HL-60 (cell line): ENCODE data around the gene MSS51.

Source experiments
- DNase-seq, 2 experiments: peaks; one replicate each; pipeline ENCODE4 v3.0.0-alpha.2; 2010 to 2020; ENCODE audit warnings: low read depth in 1 of 2, low spot score in 1 of 2
- H3K27ac ChIP-seq: fragments of 250-450 bp; sonication (Bioruptor Pico); replicated peaks from 2 replicates; pipeline ENCODE4 v1.5.1; 2020; ENCODE audit warnings: mild to moderate bottlenecking, moderate library complexity
- H3K27me3 ChIP-seq: fragments of 250-450 bp; sonication (Bioruptor Pico); 2 replicates; pipeline ENCODE4 v1.5.1; 2021; ENCODE audit warnings: mild to moderate bottlenecking, moderate library complexity; ENCODE audit not compliant: insufficient read depth, poor library complexity, severe bottlenecking
- H3K4me3 ChIP-seq: replicated peaks from 2 replicates; pipeline ENCODE4 v1.5.1; 2011; ENCODE audit warnings: mild to moderate bottlenecking, control low read depth, low read length; ENCODE audit not compliant: insufficient read depth
- CTCF ChIP-seq: IDR thresholded peaks from one replicate; pipeline ENCODE4 v1.5.1; 2011; ENCODE audit warnings: low read length, control low read depth, inconsistent platforms; ENCODE audit not compliant: insufficient read depth
- GABPA ChIP-seq: IDR thresholded peaks from 2 replicates; pipeline ENCODE4 v1.6.1; 2012; ENCODE audit warnings: low read depth
- POLR2AphosphoS5 ChIP-seq: IDR thresholded peaks from 2 replicates; pipeline ENCODE4 v1.6.1; 2012; ENCODE audit warnings: low read depth
- REST ChIP-seq: IDR thresholded peaks from 2 replicates; pipeline ENCODE4 v1.6.1; 2012; ENCODE audit warnings: low read depth; ENCODE audit not compliant: insufficient replicate concordance
- SPI1 ChIP-seq: IDR thresholded peaks from 2 replicates; pipeline ENCODE4 v1.6.1; 2012; ENCODE audit warnings: low read depth, mild to moderate bottlenecking, borderline replicate concordance

The MSS51 gene

GRCh38 chr10:73376679-73377078 is 56.7 kb downstream of the MSS51 start:
- no peak overlapping the region for H3K4me3 ChIP-seq
- no peak overlapping the region for H3K27ac ChIP-seq
- TF ChIP-seq SPI1 (no peak), GABPA (no peak), POLR2AphosphoS5 (no peak), REST (no peak), CTCF (no peak)
- DNase-seq = no peak
- H3K27me3 ChIP-seq = no peaks in the 10 kb centered on the region
